HG02759 (cell line): ENCODE results near the gene FBXW12.

ENCODE experiments used
- ATAC-seq: cut with Tn5 transposase; IDR thresholded peaks from one replicate; pipeline ENCODE4 v1.9.1; 2021; ENCODE audit warnings: mild to moderate bottlenecking, moderate library complexity; ENCODE audit not compliant: unreplicated experiment

The FBXW12 gene

GRCh38 chr3:48407542-48408099, 35.6 kb downstream of the FBXW12 start:
- no peak for ATAC-seq

DNA sequence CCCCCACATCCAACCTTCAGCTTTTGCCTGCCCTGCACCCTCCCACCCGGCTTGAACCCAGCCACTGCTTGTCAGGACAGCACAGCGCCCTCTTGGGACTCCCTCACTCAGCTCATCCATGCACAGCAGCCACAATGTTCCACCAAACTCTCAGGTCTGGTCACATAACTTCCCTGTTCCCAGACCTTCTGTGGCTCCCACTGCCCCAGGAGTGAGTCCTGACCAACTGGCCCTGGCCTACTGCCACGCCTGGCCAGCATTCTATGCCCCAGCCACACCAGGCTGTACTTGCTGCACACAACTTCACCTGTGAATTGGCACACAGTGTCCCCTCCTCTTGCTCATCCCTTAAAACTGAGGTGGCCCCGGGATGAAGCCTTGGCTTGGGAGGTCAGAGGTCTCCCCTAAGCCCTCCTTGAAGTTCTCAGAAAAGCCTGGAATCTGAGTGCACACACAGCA, 36.8 kb downstream of the FBXW12 start:
- no peak for ATAC-seq

GRCh38 chr3:48409291-48410201, 37.5 kb downstream of the FBXW12 start:
- ATAC-seq = no peak

- ATAC-seq = no peak
These were observed 38.4 kb downstream of the FBXW12 start for GRCh38 chr3:48410205-48411040.

DNA sequence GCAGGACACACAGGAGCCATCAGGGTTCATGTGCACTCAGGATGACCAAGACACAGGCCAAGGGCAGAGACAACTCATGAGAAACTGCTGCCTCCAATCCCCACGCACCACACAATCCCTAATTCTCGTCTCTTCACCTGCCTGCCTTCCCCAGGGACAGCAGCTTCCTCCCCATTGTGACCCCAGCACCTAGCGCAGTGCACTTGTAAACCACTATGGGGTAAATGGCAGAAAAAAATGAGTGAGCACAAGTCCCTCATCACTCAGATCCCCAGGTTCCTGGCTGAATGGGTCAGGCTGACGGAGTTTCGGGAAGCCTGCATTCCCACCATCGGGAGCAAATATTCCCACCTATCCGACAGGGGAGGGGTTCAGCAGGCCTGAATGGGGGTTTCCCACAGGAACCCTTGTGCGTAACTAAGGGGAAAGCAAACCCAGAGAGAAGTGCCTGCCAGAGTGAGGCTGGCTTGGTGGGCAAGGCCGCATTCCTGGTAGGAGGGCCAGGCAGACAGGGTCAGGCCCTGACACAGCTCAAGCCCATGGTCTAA, 39.1 kb downstream of the FBXW12 start:
- no peak for ATAC-seq

DNA sequence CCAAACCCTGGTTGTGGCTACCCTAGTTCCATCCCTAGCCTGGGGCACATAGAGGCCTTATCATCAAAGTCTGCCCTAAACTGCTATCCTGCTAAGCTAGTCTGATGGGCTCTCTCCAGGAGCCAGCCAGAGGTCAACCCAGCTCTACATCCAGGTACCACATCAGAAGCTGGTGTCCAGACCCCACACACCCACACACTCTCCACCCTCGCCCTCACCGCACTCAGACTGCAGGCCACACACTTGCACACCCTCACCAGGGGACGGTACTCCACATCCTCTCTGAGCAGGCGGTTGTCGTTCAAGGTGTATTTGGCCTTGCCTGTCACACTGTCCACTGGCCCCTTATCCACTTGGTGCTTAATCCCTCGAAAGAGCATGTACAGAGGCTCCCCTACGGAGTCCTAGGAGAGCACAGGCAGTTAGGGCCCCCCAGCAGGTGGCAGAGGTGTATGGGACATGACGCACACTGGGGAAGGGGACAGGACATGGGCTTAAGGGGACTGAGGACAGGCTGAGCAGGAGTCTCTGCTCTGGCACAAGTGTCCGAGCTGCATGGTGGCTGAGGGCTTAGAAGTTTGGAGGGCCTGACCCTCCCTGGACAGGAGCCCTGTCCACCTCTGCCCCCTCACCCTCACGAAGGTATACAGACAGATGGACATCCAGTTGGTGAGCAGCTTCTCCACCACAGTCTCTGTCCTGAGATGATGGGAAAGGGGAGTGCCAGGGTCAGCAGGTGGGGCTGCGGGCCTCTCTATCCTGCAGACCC, 39.8 kb downstream of the FBXW12 start:
- ATAC-seq = no peak

DNA sequence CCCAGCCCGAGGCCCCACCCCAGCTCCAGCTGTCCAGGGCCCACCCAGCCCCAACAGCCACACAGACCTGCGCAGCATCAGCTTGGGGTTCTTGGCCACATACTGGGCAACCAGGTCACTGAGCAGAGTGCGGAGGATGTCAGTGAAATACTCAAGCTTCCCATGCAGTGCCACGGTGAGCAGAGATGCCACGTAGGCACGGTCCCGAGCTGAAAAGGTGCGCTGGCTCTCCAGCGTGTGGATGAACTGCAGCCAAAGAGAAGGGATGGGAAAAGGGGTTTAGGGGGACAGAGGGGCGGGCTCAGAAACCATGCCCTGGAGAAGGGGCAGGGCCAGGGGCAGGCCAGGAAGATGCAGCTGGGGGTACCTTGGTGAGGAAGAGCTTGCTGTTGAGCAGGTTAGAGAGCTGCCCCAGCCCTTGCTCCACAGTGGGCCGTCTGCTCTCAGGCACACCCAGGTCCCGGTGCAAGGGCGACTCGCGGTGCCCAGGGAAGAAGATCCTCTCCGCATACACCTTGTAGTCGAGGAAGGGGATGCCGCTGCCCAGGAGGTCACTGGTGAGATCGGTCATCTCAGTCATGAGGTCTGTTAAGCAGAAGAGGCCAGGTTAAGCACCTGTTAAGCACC, 40.5 kb downstream of the FBXW12 start:
- ATAC-seq = no peak

- ATAC-seq = no peak
These were observed 41.1 kb downstream of the FBXW12 start for GRCh38 chr3:48413086-48413485.

GRCh38 chr3:48413611-48414010, 41.6 kb downstream of the FBXW12 start:
- no peak for ATAC-seq

DNA sequence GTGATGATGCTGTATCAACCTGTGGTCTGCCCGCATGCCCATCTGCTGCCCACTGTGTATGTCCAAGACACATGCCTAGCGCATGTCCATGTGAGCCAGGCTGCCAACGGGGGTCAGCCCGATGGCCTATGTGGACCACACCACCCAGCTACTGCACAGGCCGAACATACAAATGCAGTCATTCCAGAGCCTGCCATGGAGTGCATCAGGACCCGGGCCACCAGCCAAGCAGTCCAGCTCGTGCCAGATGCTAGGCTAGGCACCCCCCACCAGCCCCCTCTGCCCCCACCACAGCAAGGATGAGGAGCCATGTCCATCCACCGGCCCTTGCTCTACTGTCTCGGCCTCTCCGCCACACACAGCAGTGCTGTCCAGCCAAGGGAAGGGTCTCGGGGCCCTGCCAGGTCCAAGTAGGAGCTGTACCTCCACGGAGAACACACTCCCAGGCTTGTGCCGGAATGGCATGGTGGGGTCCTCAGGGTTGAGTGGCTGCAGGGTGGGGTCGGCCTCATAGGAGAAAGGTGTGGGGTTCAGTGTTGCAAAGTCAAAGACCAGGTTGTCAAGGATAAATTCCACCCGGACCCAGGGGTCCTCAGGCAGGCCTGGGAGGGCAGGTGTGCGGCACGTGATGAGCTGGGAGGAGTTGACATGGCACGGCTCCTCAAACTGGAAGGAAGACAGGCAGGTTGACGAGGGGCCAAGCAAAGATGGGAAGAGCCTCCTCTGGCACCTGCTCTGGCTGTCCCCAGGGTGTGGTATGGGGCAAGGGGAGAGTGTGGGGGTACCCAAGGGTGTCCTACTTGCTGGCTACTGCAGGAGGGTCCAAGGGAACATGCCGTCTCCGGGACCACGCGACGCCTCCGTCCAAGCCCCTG, 42.6 kb downstream of the FBXW12 start:
- ATAC-seq = no peak

DNA sequence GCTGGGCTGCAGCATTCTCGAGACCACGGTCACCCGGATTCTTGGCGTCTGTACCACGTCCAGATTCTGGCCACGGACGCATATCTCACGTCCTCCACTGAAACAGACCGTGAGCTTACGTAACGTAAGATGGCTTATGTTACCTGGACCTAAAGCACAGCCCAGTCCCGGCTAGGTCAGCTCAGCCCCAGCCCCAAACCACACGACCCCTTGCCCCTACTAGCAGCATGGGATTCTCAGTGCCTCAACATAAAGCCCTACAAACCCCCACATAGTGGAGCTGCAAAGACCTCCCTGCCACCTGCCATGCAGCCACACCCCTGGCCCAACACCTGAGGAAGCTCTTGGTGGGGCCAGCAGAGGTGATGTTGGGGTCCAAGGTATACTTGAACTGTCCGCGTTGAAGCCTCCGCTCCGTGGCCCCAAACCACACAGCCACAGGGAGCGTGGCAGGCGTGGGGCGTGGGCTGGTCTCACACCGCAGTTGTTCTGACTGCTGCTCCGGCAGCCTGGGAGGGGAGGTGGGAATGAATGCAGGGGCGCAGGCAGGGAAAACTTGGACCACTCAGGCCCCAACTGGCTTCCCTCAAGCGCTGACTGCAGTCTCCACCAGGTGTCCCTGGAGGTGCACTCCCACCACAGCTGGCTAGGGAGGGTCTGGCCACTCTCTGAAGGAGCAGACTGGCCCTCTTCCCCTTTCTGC, 43.4 kb downstream of the FBXW12 start:
- ATAC-seq = no peak

GRCh38 chr3:48416091-48416505, 44.1 kb downstream of the FBXW12 start:
- no peak for ATAC-seq

DNA sequence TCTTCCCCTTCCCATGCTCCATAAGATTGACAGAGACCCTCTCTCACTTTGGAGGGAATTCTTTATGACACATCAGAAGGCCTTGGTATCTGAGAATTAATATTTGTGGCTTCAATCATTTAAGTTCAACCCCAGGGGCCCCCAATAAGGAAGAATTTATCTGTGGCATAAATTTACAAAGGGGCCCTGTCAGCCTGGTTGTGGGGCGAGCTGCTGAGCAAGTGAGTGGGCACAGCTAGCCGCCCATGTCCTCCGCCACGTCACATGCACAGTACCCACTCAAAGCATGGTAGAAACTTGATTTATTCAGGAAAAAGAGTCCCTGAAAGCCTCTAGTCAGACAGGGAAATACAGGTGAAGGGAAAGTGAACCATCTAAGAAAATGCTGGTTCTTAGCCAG, 44.5 kb downstream of the FBXW12 start:
- ATAC-seq = no peak

- no peak for ATAC-seq
These were observed 45.6 kb downstream of the FBXW12 start for GRCh38 chr3:48417529-48418108.

- ATAC-seq = no peak
These were observed 46.1 kb downstream of the FBXW12 start for GRCh38 chr3:48418140-48418539.

- ATAC-seq = no peak
These were observed 46.6 kb downstream of the FBXW12 start for GRCh38 chr3:48418651-48419050.

DNA sequence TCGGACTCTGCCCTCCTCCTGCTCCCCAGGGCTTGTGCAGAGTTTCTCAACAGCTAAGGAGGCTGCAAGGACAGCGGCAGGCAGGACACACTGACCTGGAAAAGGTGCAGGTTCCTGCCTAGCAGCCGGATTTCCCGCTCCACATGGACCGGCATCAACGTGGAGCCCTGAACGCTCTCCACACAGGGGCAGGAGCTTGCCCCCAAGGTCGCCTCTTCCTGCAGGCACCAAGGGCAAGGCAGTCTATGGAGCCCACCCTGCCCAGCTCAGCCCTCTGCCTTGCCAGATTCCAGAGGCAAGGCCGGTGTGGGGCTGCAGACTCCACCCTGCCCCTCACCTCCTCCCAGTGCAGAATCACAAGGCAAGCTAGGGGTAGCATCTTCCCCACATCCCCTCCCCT, 47.1 kb downstream of the FBXW12 start:
- no peak for ATAC-seq

DNA sequence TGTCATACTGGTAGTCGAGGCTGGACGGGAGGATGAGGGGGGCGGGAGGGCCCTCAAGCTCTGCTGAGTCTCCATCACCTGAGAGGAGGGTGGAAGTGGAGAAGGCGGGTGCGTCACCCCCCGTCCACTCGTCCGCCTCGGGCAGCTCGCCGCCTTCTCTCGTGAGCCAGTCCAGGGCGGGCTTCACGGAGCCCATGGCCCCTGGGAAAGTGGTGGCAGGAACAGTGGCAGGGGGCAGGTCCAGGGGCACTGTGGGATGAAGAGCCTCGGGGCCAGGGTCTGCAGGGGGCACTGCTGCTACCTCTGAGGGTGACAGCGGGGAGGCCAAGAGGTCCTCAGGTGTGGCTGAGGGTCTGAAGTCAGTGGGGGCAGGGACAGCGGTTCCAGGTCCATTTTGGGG, 47.6 kb downstream of the FBXW12 start:
- ATAC-seq = no peak
